ENCODE measurements around the gene APOB.

The APOB gene

GRCh38 chr2:21070341-21071257 is 26.7 kb upstream of the APOB start:
- Histone ChIP-seq H3K27me3 (ENCODE audit: control insufficient read depth, low read length) (no peaks in the 10 kb centered on the region), H3K9me3 (ENCODE audit: control insufficient read depth, insufficient read depth, low read length) (no peaks in the 10 kb centered on the region), H3K79me2 (ENCODE audit: control insufficient read depth, low read length) (no peaks in the 10 kb centered on the region), H4K20me1 (ENCODE audit: control insufficient read depth, insufficient read depth, low read depth, low read length) (no peaks in the 10 kb centered on the region), H3K9me2 (replicated peaks; ENCODE audit: control insufficient read depth, low read length) (no peaks in the 10 kb centered on the region), H3F3A (ENCODE audit: control insufficient read depth, insufficient read depth) (no peaks in the 10 kb centered on the region), H3K27ac (ENCODE audit: low read depth, low read length) (no peak overlapping the region), H3K36me3 (ENCODE audit: control insufficient read depth, low read length) (no peaks in the 10 kb centered on the region), H3K4me2 (ENCODE audit: low read length) (no peak overlapping the region), H3K4me1 (ENCODE audit: control insufficient read depth, low read length) (no peaks in the 10 kb centered on the region), H3K4me3 (ENCODE audit: low read length) (no peak overlapping the region)
- TF ChIP-seq CTCF (IDR thresholded peaks at IDR 0.05; ENCODE audit: low read depth, low read length, poor library complexity, severe bottlenecking) (no peak), EZH2phosphoT487 (IDR thresholded peaks at IDR 0.05; ENCODE audit: borderline replicate concordance, low read length) (no peak)

GRCh38 chr2:21069746-21070340 is 26.0 kb upstream of the APOB start:
- Histone ChIP-seq H3K27ac (ENCODE audit: low read depth, low read length) (no peak overlapping the region), H3K27me3 (ENCODE audit: control insufficient read depth, low read length) (no peaks in the 10 kb centered on the region), H3K36me3 (ENCODE audit: control insufficient read depth, low read length) (no peaks in the 10 kb centered on the region), H3K9me3 (ENCODE audit: control insufficient read depth, insufficient read depth, low read length) (no peaks in the 10 kb centered on the region), H3K4me3 (ENCODE audit: low read length) (no peak overlapping the region), H4K20me1 (ENCODE audit: control insufficient read depth, insufficient read depth, low read depth, low read length) (no peaks in the 10 kb centered on the region), H3K79me2 (ENCODE audit: control insufficient read depth, low read length) (no peaks in the 10 kb centered on the region), H3K4me1 (ENCODE audit: control insufficient read depth, low read length) (no peaks in the 10 kb centered on the region), H3K4me2 (ENCODE audit: low read length) (no peak overlapping the region), H3F3A (ENCODE audit: control insufficient read depth, insufficient read depth) (no peaks in the 10 kb centered on the region), H3K9me2 (replicated peaks; ENCODE audit: control insufficient read depth, low read length) (no peaks in the 10 kb centered on the region)
- no peak for TF ChIP-seq CTCF (IDR thresholded peaks at IDR 0.05; ENCODE audit: low read depth, low read length, poor library complexity, severe bottlenecking)
- no peak for TF ChIP-seq EZH2phosphoT487 (IDR thresholded peaks at IDR 0.05; ENCODE audit: borderline replicate concordance, low read length)

- no peaks in the 10 kb centered on the region for H3K79me2 ChIP-seq (ENCODE audit: control insufficient read depth, low read length)
- H3K9me2 ChIP-seq (replicated peaks; ENCODE audit: control insufficient read depth, low read length), result no peaks in the 10 kb centered on the region
- H3K4me1 ChIP-seq (ENCODE audit: control insufficient read depth, low read length), result no peaks in the 10 kb centered on the region
- H3K4me2 ChIP-seq (ENCODE audit: low read length), result no peak overlapping the region
- H3K27me3 ChIP-seq (ENCODE audit: control insufficient read depth, low read length), result no peaks in the 10 kb centered on the region
- H3K4me3 ChIP-seq (ENCODE audit: low read length), result no peak overlapping the region
- H4K20me1 ChIP-seq (ENCODE audit: control insufficient read depth, insufficient read depth, low read depth, low read length), result no peaks in the 10 kb centered on the region
- no peaks in the 10 kb centered on the region for H3F3A ChIP-seq (ENCODE audit: control insufficient read depth, insufficient read depth)
- H3K36me3 ChIP-seq (ENCODE audit: control insufficient read depth, low read length), result no peaks in the 10 kb centered on the region
- H3K9me3 ChIP-seq (ENCODE audit: control insufficient read depth, insufficient read depth, low read length), result no peaks in the 10 kb centered on the region
- no peak overlapping the region for H3K27ac ChIP-seq (ENCODE audit: low read depth, low read length)
- no peak for TF ChIP-seq EZH2phosphoT487 (IDR thresholded peaks at IDR 0.05; ENCODE audit: borderline replicate concordance, low read length)
- no peak for TF ChIP-seq CTCF (IDR thresholded peaks at IDR 0.05; ENCODE audit: low read depth, low read length, poor library complexity, severe bottlenecking)
Observed at GRCh38 chr2:21067859-21068537, 24.1 kb upstream of the APOB start.

Data from DOHH2 (cell line).